H9 (cell line): ENCODE measurements around the gene NEURL3. TPM values are rescaled to one million over a fixed set of nuclear protein-coding genes. Genes with fewer than 3 reads are reported as not detected.

Experiments
- DNase-seq: peaks from one replicate; pipeline ENCODE4 v3.0.0-alpha.2; 2017
- H2AFZ ChIP-seq: one replicate; pipeline ENCODE4 v1.6.1; 2013; ENCODE audit warnings: mild to moderate bottlenecking, low read length, control low read depth, moderate library complexity
- H2AK5ac ChIP-seq: 2 replicates; pipeline ENCODE4 v1.6.1; 2013; ENCODE audit warnings: low read length, control low read depth, mixed read lengths; ENCODE audit not compliant: insufficient read length
- H2BK120ac ChIP-seq: one replicate; pipeline ENCODE4 v1.6.1; 2013; ENCODE audit warnings: low read depth, mild to moderate bottlenecking, low read length, control low read depth, inconsistent platforms; ENCODE audit not compliant: poor library complexity, severe bottlenecking
- H2BK12ac ChIP-seq: 2 replicates; pipeline ENCODE4 v1.6.1; 2013; ENCODE audit warnings: low read length, control low read depth, mixed read lengths, low read depth; ENCODE audit not compliant: insufficient read length
- H2BK15ac ChIP-seq: 2 replicates; pipeline ENCODE4 v1.6.1; 2013; ENCODE audit warnings: low read depth, low read length, control low read depth
- H2BK20ac ChIP-seq: one replicate; pipeline ENCODE4 v1.6.1; 2013; ENCODE audit warnings: low read depth, mild to moderate bottlenecking, low read length, control low read depth, inconsistent platforms; ENCODE audit not compliant: poor library complexity, severe bottlenecking
- H2BK5ac ChIP-seq: 2 replicates; pipeline ENCODE4 v1.6.1; 2013; ENCODE audit warnings: low read length, control low read depth, mixed read lengths; ENCODE audit not compliant: insufficient read length
- H3K14ac ChIP-seq: 2 replicates; pipeline ENCODE4 v1.6.1; 2013; ENCODE audit warnings: low read length, control low read depth; ENCODE audit not compliant: insufficient read depth
- H3K18ac ChIP-seq: 2 replicates; pipeline ENCODE4 v1.6.1; 2013; ENCODE audit warnings: low read depth, mild to moderate bottlenecking, mixed read lengths, low read length, control low read depth; ENCODE audit not compliant: insufficient read length
- H3K23ac ChIP-seq: 2 replicates; pipeline ENCODE4 v1.6.1; 2013; ENCODE audit warnings: low read length, control low read depth, mixed read lengths, low read depth; ENCODE audit not compliant: insufficient read length
- H3K23me2 ChIP-seq: 2 replicates; pipeline ENCODE4 v1.6.1; 2013; ENCODE audit warnings: low read depth, mild to moderate bottlenecking, mixed read lengths, low read length, control low read depth; ENCODE audit not compliant: insufficient read length, poor library complexity, severe bottlenecking
- H3K27ac ChIP-seq: 2 replicates; pipeline ENCODE4 v1.5.1; 2013; ENCODE audit warnings: low read length, control low read depth, mixed read lengths, low read depth; ENCODE audit not compliant: insufficient read length
- H3K27me3 ChIP-seq: 2 replicates; pipeline ENCODE4 v1.6.1; 2013; ENCODE audit warnings: low read length, control low read depth, inconsistent platforms; ENCODE audit not compliant: insufficient read depth
- H3K4ac ChIP-seq: 2 replicates; pipeline ENCODE4 v1.6.1; 2013; ENCODE audit warnings: low read depth, mild to moderate bottlenecking, control low read depth, inconsistent platforms, low read length, moderate library complexity
- H3K4me1 ChIP-seq: 2 replicates; pipeline ENCODE4 v1.6.1; 2013; ENCODE audit warnings: low read length, control low read depth, inconsistent platforms; ENCODE audit not compliant: insufficient read depth
- H3K4me2 ChIP-seq: 2 replicates; pipeline ENCODE4 v1.6.1; 2013; ENCODE audit warnings: low read length, control low read depth, mixed read lengths; ENCODE audit not compliant: insufficient read length, insufficient read depth
- H3K56ac ChIP-seq: 2 replicates; pipeline ENCODE4 v1.6.1; 2013; ENCODE audit warnings: low read depth, mild to moderate bottlenecking, mixed read lengths, low read length, control low read depth; ENCODE audit not compliant: insufficient read length
- H3K79me1 ChIP-seq: 2 replicates; pipeline ENCODE4 v1.6.1; 2013; ENCODE audit warnings: low read depth, mild to moderate bottlenecking, moderate library complexity, low read length, control low read depth, inconsistent platforms; ENCODE audit not compliant: insufficient read depth, poor library complexity, severe bottlenecking
- H3K79me2 ChIP-seq: 2 replicates; pipeline ENCODE4 v1.6.1; 2013; ENCODE audit warnings: low read length, control low read depth, inconsistent platforms; ENCODE audit not compliant: insufficient read depth
- H3K9ac ChIP-seq: 2 replicates; pipeline ENCODE4 v1.6.1; 2013; ENCODE audit warnings: low read length, control low read depth, mixed read lengths; ENCODE audit not compliant: insufficient read length; ENCODE audit errors: extremely low read depth
- H3K9me3 ChIP-seq: one replicate; pipeline ENCODE4 v1.6.1; 2013; ENCODE audit warnings: low read depth, low read length, inconsistent platforms; ENCODE audit not compliant: control insufficient read depth
- H3T11ph ChIP-seq: one replicate; pipeline ENCODE4 v1.6.1; 2013; ENCODE audit warnings: mild to moderate bottlenecking, low read length, control low read depth, inconsistent platforms
- H4K20me1 ChIP-seq: one replicate; pipeline ENCODE4 v1.6.1; 2013; ENCODE audit not compliant: control insufficient read depth, insufficient read length, insufficient read depth
- H4K5ac ChIP-seq: 2 replicates; pipeline ENCODE4 v1.6.1; 2013; ENCODE audit warnings: low read depth, mild to moderate bottlenecking, mixed read lengths, low read length, control low read depth; ENCODE audit not compliant: insufficient read length
- H4K8ac ChIP-seq: replicated peaks from 2 replicates; pipeline ENCODE4 v1.6.1; 2013; ENCODE audit warnings: low read length, control low read depth, mixed read lengths, low read depth; ENCODE audit not compliant: insufficient read length
- H4K91ac ChIP-seq: 2 replicates; pipeline ENCODE4 v1.6.1; 2013; ENCODE audit warnings: low read depth, mild to moderate bottlenecking, moderate library complexity, mixed read lengths, low read length, control low read depth; ENCODE audit not compliant: insufficient read length
- H3K27ac Mint-ChIP-seq, 3 experiments: 2 replicates in 2 of 3; 3 replicates in 1 of 3; pipeline ENCODE4 v1.8.0; 2020 to 2021; ENCODE audit warnings: mixed read lengths in 3 of 3, mild to moderate bottlenecking in 1 of 3, moderate library complexity in 1 of 3
- H3K27me3 Mint-ChIP-seq: 2 replicates; pipeline ENCODE4 v1.8.0; 2021; ENCODE audit warnings: low read depth, mild to moderate bottlenecking, moderate library complexity, mixed read lengths
- H3K36me3 Mint-ChIP-seq, 3 experiments: 2 replicates in 2 of 3; 3 replicates in 1 of 3; pipeline ENCODE4 v1.8.0; 2020 to 2021; ENCODE audit warnings: low read depth in 3 of 3, mixed read lengths in 3 of 3; ENCODE audit not compliant: insufficient read depth in 1 of 3
- H3K4me1 Mint-ChIP-seq, 2 experiments: 2 replicates each; pipeline ENCODE4 v1.8.0; 2020; ENCODE audit warnings: mixed read lengths in 2 of 2
- H3K4me3 Mint-ChIP-seq, 2 experiments: 2 replicates in 1 of 2; 3 replicates in 1 of 2; pipeline ENCODE4 v1.8.0; 2020 to 2021; ENCODE audit warnings: mild to moderate bottlenecking in 2 of 2, mixed read lengths in 2 of 2, moderate library complexity in 1 of 2
- H3K9me3 Mint-ChIP-seq, 2 experiments: 2 replicates in 1 of 2; 3 replicates in 1 of 2; pipeline ENCODE4 v1.8.0; 2020; ENCODE audit warnings: mild to moderate bottlenecking in 2 of 2, mixed read lengths in 2 of 2, moderate library complexity in 1 of 2
- CTCF ChIP-seq: fragments of 200-600 bp; sonication (generic); conservative IDR thresholded peaks from 3 replicates; pipeline ENCODE4 v1.8.0; 2021; ENCODE audit warnings: antibody characterized with exemption, mild to moderate bottlenecking
- WGBS: extraction: QIAGEN DNeasy Blood & Tissue Kit; methylation state at CpG from one replicate; pipeline ENCODE4 v1.1.7; 2013; ENCODE audit warnings: missing lambda C conversion rate, low lambda C conversion rate, mixed read lengths; ENCODE audit not compliant: insufficient read length; ENCODE audit errors: extremely low coverage; 5-methylcytosine and 5-hydroxymethylcytosine counted together
- total RNA-seq: library from RNA; stranded (reverse); gene quantifications from 2 replicates; pipeline ENCODE4 v1.2.1, GENCODE V29; 2021

Gene NEURL3
- total RNA-seq, 1 experiment from 2014 or later: not detected

- H2BK15ac ChIP-seq: no peak overlapping the region
- H3K18ac ChIP-seq: no peak overlapping the region
- no peaks in the 10 kb centered on the region for H3K79me2 ChIP-seq
- H4K5ac ChIP-seq: no peak overlapping the region
- Mint-ChIP-seq H3K9me3 (no peaks in the 10 kb centered on the region), H3K4me3 (peak overlapping the region; percentile 70 to 90), H3K36me3 (no peaks in the 10 kb centered on the region), H3K27me3 (peaks cover 61% of the 10 kb centered on the region), H3K4me1 (peaks cover 33 to 42% of the 10 kb centered on the region in 2 experiments), H3K27ac (no peak overlapping the region)
- H3K79me1 ChIP-seq: no peaks in the 10 kb centered on the region
- DNase-seq: no peak
- H3K14ac ChIP-seq: peak overlapping the region; percentile 45; the same call in 1 of the 2 replicates
- no peak overlapping the region for H2BK5ac ChIP-seq
- H4K8ac ChIP-seq: no peak overlapping the region
- no peak overlapping the region for H2AFZ ChIP-seq
- H3K23me2 ChIP-seq: peaks cover 19% of the 10 kb centered on the region
- no peak overlapping the region for H2BK20ac ChIP-seq
- H4K20me1 ChIP-seq: no peaks in the 10 kb centered on the region
- H3K56ac ChIP-seq: no peak overlapping the region
- peaks cover 3% of the 10 kb centered on the region; the same call in 1 of the 2 replicates for H3K4me1 ChIP-seq
- H3K4ac ChIP-seq: no peak overlapping the region
- no peak overlapping the region for H2BK120ac ChIP-seq
- no peaks in the 10 kb centered on the region for H3K9me3 ChIP-seq
- H3K4me2 ChIP-seq: peak overlapping the region; percentile 83
- TF ChIP-seq CTCF: no peak
- WGBS: no CpG with 5 or more reads among the region's 61 CpGs
- no peak overlapping the region for H3K9ac ChIP-seq
- H3K23ac ChIP-seq: no peak overlapping the region
- H3K27me3 ChIP-seq: peaks cover 12% of the 10 kb centered on the region; the same call in 1 of the 2 replicates
- H2BK12ac ChIP-seq: no peak overlapping the region
- H4K91ac ChIP-seq: no peak overlapping the region
- H3K27ac ChIP-seq: no peak overlapping the region
- H2AK5ac ChIP-seq: no peak overlapping the region
- H3T11ph ChIP-seq: no peak overlapping the region
Observed at GRCh38 chr2:96537066-96537733, 32.0 kb upstream of the NEURL3 start.
